ENCODE results near the gene SMARCA4. TPM values are rescaled to one million over a fixed set of nuclear protein-coding genes. Genes with fewer than 3 reads are reported as not detected.

SMARCA4 gene
- total RNA-seq, 4 donors from 2014 or later = 81.9 to 460 (median 118) TPM

DNA sequence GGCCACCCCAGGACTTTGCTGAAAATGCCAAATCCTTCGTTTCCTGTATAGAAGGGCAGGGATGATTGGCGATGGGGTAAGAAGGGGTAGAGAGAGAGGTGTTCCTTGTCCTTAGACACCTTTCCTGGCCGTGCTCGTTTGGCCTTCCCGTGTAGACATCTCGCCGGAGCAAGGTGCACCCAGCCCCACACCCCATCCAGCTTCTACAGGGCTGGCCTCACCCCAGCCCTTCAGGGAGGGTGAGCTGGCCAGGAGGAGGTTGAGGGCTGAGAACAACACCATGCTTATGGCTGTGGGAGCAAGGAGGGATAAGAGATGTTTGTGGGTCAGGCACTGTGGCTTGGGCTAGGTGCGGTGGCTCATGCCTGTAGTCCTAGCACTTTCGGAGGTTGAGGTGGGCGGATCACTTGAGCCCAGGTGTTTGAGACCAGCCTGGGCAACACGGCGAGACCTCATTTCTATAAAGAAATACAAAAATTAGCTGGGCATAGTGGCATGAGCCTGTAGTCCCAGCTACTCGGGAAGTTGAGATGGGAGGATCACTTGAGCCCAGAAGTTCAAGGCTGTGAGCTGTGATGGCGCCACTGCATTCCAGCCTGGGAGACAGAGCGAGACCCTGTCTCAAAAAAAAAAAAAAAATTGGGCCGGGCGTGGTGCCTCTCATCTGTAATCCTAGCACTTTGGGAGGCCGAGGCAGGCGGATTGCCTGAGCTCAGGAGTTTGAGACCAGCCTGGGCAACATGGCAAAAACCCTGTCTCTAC is 15.5 kb downstream of the SMARCA4 start:
- no peaks in the 10 kb centered on the region for H3K27me3 ChIP-seq
- in situ Hi-C loops (cut with MboI; ENCODE audit: low pct_ligation_motif_present in 1 of 4, low pct_unique_long_range_greater_than_20kb in 1 of 4, low sequenced_read_pairs in 3 of 4) = no loop called here
- H3K27ac ChIP-seq = peak overlapping the region; percentile 42 to 74 (median 65)
- TF ChIP-seq EP300 (IDR thresholded peaks at IDR 0.05; ENCODE audit: low read depth) (no peak), POLR2A (IDR thresholded peaks at IDR 0.05) (no peak), POLR2AphosphoS5 (IDR thresholded peaks at IDR 0.05) (no peak), CTCF (IDR thresholded peaks at IDR 0.05) (no peak)
- peak overlapping the region in 1 of 4 donors; percentile 2 for H3K4me3 ChIP-seq
- no peaks in the 10 kb centered on the region for H3K36me3 ChIP-seq
- H3K4me1 ChIP-seq = peaks cover 12 to 25% (median 18%) of the 10 kb centered on the region in 4 donors
- WGBS, 2 donors (ENCODE audit: low coverage in 1 of 2) = 58 to 77% methylated on average over 11 to 19 of the region's 19 CpGs
- H3K9me3 ChIP-seq = no peaks in the 10 kb centered on the region
- no peak for DNase-seq
- intact Hi-C loops (cut with DNase I; ENCODE audit: low total_unique reads) = no loop called here

DNA sequence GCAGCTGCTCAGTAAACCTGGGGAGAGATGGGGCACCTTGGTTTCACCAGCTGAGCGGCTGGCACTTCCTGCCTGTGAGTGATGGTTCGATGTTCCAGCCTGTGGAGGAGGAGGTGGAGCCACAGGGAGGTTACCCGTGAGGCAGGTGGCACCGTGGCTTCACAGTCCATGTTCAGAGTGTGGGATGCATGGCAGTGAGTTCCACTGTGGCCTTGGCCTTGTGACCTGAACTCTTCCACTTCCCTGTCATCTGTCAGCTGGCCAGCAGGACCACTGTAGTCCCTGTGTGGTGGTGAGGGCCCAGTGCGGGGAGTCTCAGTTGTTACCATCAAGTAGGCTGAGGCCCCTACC is 16.9 kb downstream of the SMARCA4 start:
- TF ChIP-seq CTCF (IDR thresholded peaks at IDR 0.05) = no peak
- TF ChIP-seq EP300 (IDR thresholded peaks at IDR 0.05; ENCODE audit: low read depth) = no peak
- TF ChIP-seq POLR2AphosphoS5 (IDR thresholded peaks at IDR 0.05) = no peak
- TF ChIP-seq POLR2A (IDR thresholded peaks at IDR 0.05) = no peak
- no peak overlapping the region for H3K4me3 ChIP-seq
- peaks cover 12 to 25% (median 18%) of the 10 kb centered on the region in 4 donors for H3K4me1 ChIP-seq
- no peak overlapping the region for H3K27ac ChIP-seq
- no peaks in the 10 kb centered on the region for H3K36me3 ChIP-seq
- in situ Hi-C loops (cut with MboI; ENCODE audit: low pct_ligation_motif_present in 1 of 4, low pct_unique_long_range_greater_than_20kb in 1 of 4, low sequenced_read_pairs in 3 of 4) = no loop called here
- H3K27me3 ChIP-seq = no peaks in the 10 kb centered on the region
- 60 to 76% methylated on average over 1 to 5 of the region's 5 CpGs for WGBS, 2 donors (ENCODE audit: low coverage in 1 of 2)
- DNase-seq = no peak
- intact Hi-C loops (cut with DNase I; ENCODE audit: low total_unique reads) = no loop called here
- no peaks in the 10 kb centered on the region for H3K9me3 ChIP-seq

- Histone ChIP-seq H3K36me3 (peaks cover 0 to 9% (median 0%) of the 10 kb centered on the region in 4 donors), H3K27me3 (no peaks in the 10 kb centered on the region), H3K9me3 (no peaks in the 10 kb centered on the region), H3K4me1 (peaks cover 12 to 24% (median 18%) of the 10 kb centered on the region in 4 donors), H3K27ac (no peak overlapping the region), H3K4me3 (no peak overlapping the region)
- TF ChIP-seq POLR2A (IDR thresholded peaks at IDR 0.05) = no peak
- TF ChIP-seq POLR2AphosphoS5 (IDR thresholded peaks at IDR 0.05) = no peak
- no peak for TF ChIP-seq EP300 (IDR thresholded peaks at IDR 0.05; ENCODE audit: low read depth)
- TF ChIP-seq CTCF (IDR thresholded peaks at IDR 0.05) = no peak
- 78 to 93% methylated on average over 3 to 15 of the region's 15 CpGs for WGBS, 2 donors (ENCODE audit: low coverage in 1 of 2)
- intact Hi-C loops (cut with DNase I; ENCODE audit: low total_unique reads) (no loop called here), in situ Hi-C loops (cut with MboI; ENCODE audit: low pct_ligation_motif_present in 1 of 4, low pct_unique_long_range_greater_than_20kb in 1 of 4, low sequenced_read_pairs in 3 of 4) (no loop called here)
- peak; percentile 24 for DNase-seq
These were observed 19.1 kb downstream of the SMARCA4 start for GRCh38 chr19:10979951-10980381.

GRCh38 chr19:10981252-10981895 is 20.5 kb downstream of the SMARCA4 start:
- H3K27me3 ChIP-seq = no peaks in the 10 kb centered on the region
- no peaks in the 10 kb centered on the region for H3K9me3 ChIP-seq
- H3K4me3 ChIP-seq = no peak overlapping the region
- intact Hi-C loops (cut with DNase I; ENCODE audit: low total_unique reads) = no loop called here
- 88% methylated on average over 8 of the region's 8 CpGs; no CpG with 5 or more reads in 1 of the 2 donors for WGBS, 2 donors (ENCODE audit: low coverage in 1 of 2)
- H3K4me1 ChIP-seq = peaks cover 6 to 9% (median 8%) of the 10 kb centered on the region in 4 donors
- H3K27ac ChIP-seq = no peak overlapping the region
- in situ Hi-C loops (cut with MboI; ENCODE audit: low pct_ligation_motif_present in 1 of 4, low pct_unique_long_range_greater_than_20kb in 1 of 4, low sequenced_read_pairs in 3 of 4) = no loop called here
- TF ChIP-seq EP300 (IDR thresholded peaks at IDR 0.05; ENCODE audit: low read depth) (no peak), CTCF (IDR thresholded peaks at IDR 0.05) (no peak), POLR2A (IDR thresholded peaks at IDR 0.05) (no peak), POLR2AphosphoS5 (IDR thresholded peaks at IDR 0.05) (no peak)
- DNase-seq = no peak
- H3K36me3 ChIP-seq = peaks cover 0 to 18% (median 2%) of the 10 kb centered on the region in 4 donors
